Right lobe of liver (tissue), 6 donors: ENCODE results near the gene NPC1. TPM values are rescaled to one million over a fixed set of nuclear protein-coding genes. Genes with fewer than 3 reads are reported as not detected.
"Not testable (repeated sequence)": the region's sequence is repeated elsewhere in the genome, so short reads cannot be mapped to it uniquely, and the experiment has no call there.

Experiments
- ATAC-seq, 4 donors: fragments of 200-7000 bp; cut with Tn5 transposase; one replicate each; pipeline ENCODE4 v1.9.1; 2020; ENCODE audit warnings: mild to moderate bottlenecking in 4 of 4, moderate library complexity in 4 of 4
- DNase-seq, 3 donors: peaks; one replicate each; pipeline ENCODE4 v3.0.0-alpha.2; 2020
- H3K27ac ChIP-seq, 3 donors: fragments of 200-600 bp; one replicate each; pipeline ENCODE4 v1.8.0; 2022
- H3K27me3 ChIP-seq, 2 donors: fragments of 200-600 bp; one replicate each; pipeline ENCODE4 v1.8.0; 2022
- H3K36me3 ChIP-seq, 4 donors: fragments of 200-600 bp; sonication (generic) in 1 of 4; one replicate each; pipeline versions ENCODE4 v1.5.1 to v1.8.0; 2017 to 2022; ENCODE audit warnings: control low read depth in 1 of 4
- H3K4me1 ChIP-seq, 4 donors: fragments of 200-600 bp; sonication (generic) in 1 of 4; one replicate each; pipeline versions ENCODE4 v1.5.1 to v1.8.0; 2017 to 2022; ENCODE audit warnings: control low read depth in 1 of 4
- H3K4me3 ChIP-seq, 3 donors: fragments of 200-600 bp; one replicate each; pipeline ENCODE4 v1.8.0; 2022
- H3K9me3 ChIP-seq, 4 donors: fragments of 200-600 bp; sonication (generic) in 1 of 4; one replicate each; pipeline versions ENCODE4 v1.5.1 to v1.8.0; 2017 to 2022; ENCODE audit warnings: control low read depth in 1 of 4
- CTCF ChIP-seq, 4 donors: fragments of 200-600 bp in 3 of 4; fragments of 450-650 bp in 1 of 4; IDR thresholded peaks; one replicate each; pipeline versions ENCODE4 v1.5.1 to v1.8.0; 2016 to 2022; ENCODE audit warnings: antibody characterized with exemption in 4 of 4, mild to moderate bottlenecking in 2 of 4
- POLR2A ChIP-seq: fragments of 450-650 bp; IDR thresholded peaks from one replicate; pipeline ENCODE4 v1.6.1; 2017; ENCODE audit warnings: antibody characterized with exemption, mild to moderate bottlenecking
- WGBS: methylation state at CpG from one replicate; pipeline ENCODE4 v1.1.6; 2018; ENCODE audit warnings: low coverage, low lambda C conversion rate; ENCODE audit not compliant: insufficient coverage; ENCODE audit errors: missing lambda C conversion rate; 5-methylcytosine and 5-hydroxymethylcytosine counted together
- intact Hi-C, 2 donors: fragments of 100-400 bp; cut with DNase I; formaldehyde crosslinking; loops; one replicate each; pipeline versions ENCODE4 v1.11.2 to v1.14.1; 2022
- total RNA-seq, 6 experiments: library from RNA; depleted of rRNA in 2 of 6; stranded (reverse); fragments of >200 nt in 2 of 6; fragmentation: NEBNext Ultra II Directional in 3 of 6; extraction: Animal tissue kit (Norgen Biotek cat#: 25700) in 3 of 6; gene quantifications; one replicate each; pipeline versions ENCODE4 v1.1.0 to v1.2.4, GENCODE V29; 2016 to 2023
- donor health status: DM: no; HTN: yes; CAD: no.
- donor health status: DM: no; HTN: no; CAD: no.
- donor health status: DM: no; HTN: no; CAD: no.
- donor health status: DM: no; HTN: yes; CAD: no.
- donor health status: DM: no; HTN: yes; CAD: no.

The NPC1 gene
- total RNA-seq, 6 experiments from 2014 or later = 11.9 to 31.2 (median 20.0) TPM

- Histone ChIP-seq H3K9me3 (no peaks in the 10 kb centered on the region), H3K27ac (no peak overlapping the region), H3K4me3 (no peak overlapping the region), H3K4me1 (peaks cover 0 to 4% (median 0%) of the 10 kb centered on the region in 4 donors), H3K36me3 (peaks cover 0 to 68% (median 33%) of the 10 kb centered on the region in 4 donors), H3K27me3 (no peaks in the 10 kb centered on the region)
- intact Hi-C loops = loop anchor here in 1 of 2 donors (10.0 kb wide), 1 partner anchor 54 kb away; no protein-coding TSS in a partner anchor
- no peak for TF ChIP-seq CTCF (IDR thresholded peaks at IDR 0.05)
- no peak for TF ChIP-seq POLR2A
- WGBS = 91% methylated on average over 7 of the region's 7 CpGs
- DNase-seq = no peak
- no peak for ATAC-seq
Observed at GRCh38 chr18:23521271-23521670, 65.0 kb downstream of the NPC1 start.

GRCh38 chr18:23519734-23520133 is 66.6 kb downstream of the NPC1 start:
- no peaks in the 10 kb centered on the region for H3K9me3 ChIP-seq
- 63% methylated on average over 1 of the region's 4 CpGs for WGBS
- peaks cover 0 to 61% (median 32%) of the 10 kb centered on the region in 4 donors for H3K36me3 ChIP-seq
- peaks cover 0 to 16% (median 0%) of the 10 kb centered on the region in 4 donors for H3K4me1 ChIP-seq
- H3K27ac ChIP-seq = no peak overlapping the region
- DNase-seq (no peak), ATAC-seq (peak in 1 of 4 donors; percentile 16)
- intact Hi-C loops = loop anchor here (5.0 to 10.0 kb wide), 2 partner anchors 55 to 68 kb away; partner anchors contain the start of gene NPC1 (in 1 of the 2)
- no peak overlapping the region for H3K4me3 ChIP-seq
- TF ChIP-seq POLR2A (no peak), CTCF (IDR thresholded peaks at IDR 0.05) (no peak)
- no peaks in the 10 kb centered on the region for H3K27me3 ChIP-seq

GRCh38 chr18:23515911-23516546 is 70.3 kb downstream of the NPC1 start:
- Histone ChIP-seq H3K27me3 (no peaks in the 10 kb centered on the region), H3K4me1 (peaks cover 0 to 15% (median 0%) of the 10 kb centered on the region in 4 donors), H3K9me3 (no peaks in the 10 kb centered on the region), H3K4me3 (no peak overlapping the region), H3K27ac (peak overlapping the region in 1 of 3 donors; percentile 68), H3K36me3 (peaks cover 0 to 50% (median 22%) of the 10 kb centered on the region in 4 donors)
- DNase-seq = peak; percentile 71 to 80 (median 71)
- peak; percentile 97 to 99 (median 98) for ATAC-seq
- TF ChIP-seq POLR2A (no peak), CTCF (IDR thresholded peaks at IDR 0.05) (peak; percentile 80 to 94 (median 90))
- 32% methylated on average over 16 of the region's 17 CpGs for WGBS
- intact Hi-C loops = loop anchor here in 1 of 2 donors (5.0 kb wide), 1 partner anchor 71 kb away; the partner anchor contains the start of gene NPC1

- H3K27ac ChIP-seq = no peak overlapping the region
- intact Hi-C loops = no loop called here
- TF ChIP-seq CTCF (IDR thresholded peaks at IDR 0.05) (no peak), POLR2A (no peak)
- H3K9me3 ChIP-seq = no peaks in the 10 kb centered on the region
- ATAC-seq = no peak
- H3K4me3 ChIP-seq = no peak overlapping the region
- H3K27me3 ChIP-seq = no peaks in the 10 kb centered on the region
- H3K4me1 ChIP-seq = peaks cover 0 to 22% (median 0%) of the 10 kb centered on the region in 4 donors
- whole genome bisulfite sequencing = 100% methylated on average over 1 of the region's 1 CpG
- H3K36me3 ChIP-seq = peaks cover 0 to 41% (median 4%) of the 10 kb centered on the region in 4 donors
- no peak for DNase-seq
Observed at GRCh38 chr18:23512641-23513040, 73.7 kb downstream of the NPC1 start.

- DNase-seq, H3K27me3 ChIP-seq, H3K9me3 ChIP-seq, intact Hi-C loops, H3K4me3 ChIP-seq, ATAC-seq, H3K27ac ChIP-seq: not testable (repeated sequence)
- 80% methylated on average over 6 of the region's 7 CpGs for WGBS
- Histone ChIP-seq H3K36me3 (peaks cover 0 to 39% (median 2%) of the 10 kb centered on the region in 4 donors), H3K4me1 (peaks cover 0 to 26% (median 0%) of the 10 kb centered on the region in 4 donors)
Observed at GRCh38 chr18:23512216-23512615, 74.1 kb downstream of the NPC1 start.

- DNase-seq, H3K27me3 ChIP-seq, H3K4me3 ChIP-seq, ATAC-seq, intact Hi-C loops, H3K27ac ChIP-seq, H3K9me3 ChIP-seq: not testable (repeated sequence)
- Histone ChIP-seq H3K36me3 (peaks cover 0 to 40% (median 0%) of the 10 kb centered on the region in 4 donors), H3K4me1 (peaks cover 0 to 29% (median 0%) of the 10 kb centered on the region in 4 donors)
- 96% methylated on average over 2 of the region's 2 CpGs for WGBS
Observed at GRCh38 chr18:23510923-23511322, 75.4 kb downstream of the NPC1 start.
